H9 (cell line): ENCODE measurements around the gene SNUPN. TPM values are rescaled to one million over a fixed set of nuclear protein-coding genes. Genes with fewer than 3 reads are reported as not detected.

Experiments
- DNase-seq: peaks from one replicate; pipeline ENCODE4 v3.0.0-alpha.2; 2017
- H2AFZ ChIP-seq: one replicate; pipeline ENCODE4 v1.6.1; 2013; ENCODE audit warnings: mild to moderate bottlenecking, low read length, control low read depth, moderate library complexity
- H2AK5ac ChIP-seq: 2 replicates; pipeline ENCODE4 v1.6.1; 2013; ENCODE audit warnings: low read length, control low read depth, mixed read lengths; ENCODE audit not compliant: insufficient read length
- H2BK120ac ChIP-seq: one replicate; pipeline ENCODE4 v1.6.1; 2013; ENCODE audit warnings: low read depth, mild to moderate bottlenecking, low read length, control low read depth, inconsistent platforms; ENCODE audit not compliant: poor library complexity, severe bottlenecking
- H2BK12ac ChIP-seq: 2 replicates; pipeline ENCODE4 v1.6.1; 2013; ENCODE audit warnings: low read length, control low read depth, mixed read lengths, low read depth; ENCODE audit not compliant: insufficient read length
- H2BK15ac ChIP-seq: 2 replicates; pipeline ENCODE4 v1.6.1; 2013; ENCODE audit warnings: low read depth, low read length, control low read depth
- H2BK20ac ChIP-seq: one replicate; pipeline ENCODE4 v1.6.1; 2013; ENCODE audit warnings: low read depth, mild to moderate bottlenecking, low read length, control low read depth, inconsistent platforms; ENCODE audit not compliant: poor library complexity, severe bottlenecking
- H2BK5ac ChIP-seq: 2 replicates; pipeline ENCODE4 v1.6.1; 2013; ENCODE audit warnings: low read length, control low read depth, mixed read lengths; ENCODE audit not compliant: insufficient read length
- H3K14ac ChIP-seq: 2 replicates; pipeline ENCODE4 v1.6.1; 2013; ENCODE audit warnings: low read length, control low read depth; ENCODE audit not compliant: insufficient read depth
- H3K18ac ChIP-seq: 2 replicates; pipeline ENCODE4 v1.6.1; 2013; ENCODE audit warnings: low read depth, mild to moderate bottlenecking, mixed read lengths, low read length, control low read depth; ENCODE audit not compliant: insufficient read length
- H3K23ac ChIP-seq: 2 replicates; pipeline ENCODE4 v1.6.1; 2013; ENCODE audit warnings: low read length, control low read depth, mixed read lengths, low read depth; ENCODE audit not compliant: insufficient read length
- H3K23me2 ChIP-seq: 2 replicates; pipeline ENCODE4 v1.6.1; 2013; ENCODE audit warnings: low read depth, mild to moderate bottlenecking, mixed read lengths, low read length, control low read depth; ENCODE audit not compliant: insufficient read length, poor library complexity, severe bottlenecking
- H3K27ac ChIP-seq: 2 replicates; pipeline ENCODE4 v1.5.1; 2013; ENCODE audit warnings: low read length, control low read depth, mixed read lengths, low read depth; ENCODE audit not compliant: insufficient read length
- H3K27me3 ChIP-seq: 2 replicates; pipeline ENCODE4 v1.6.1; 2013; ENCODE audit warnings: low read length, control low read depth, inconsistent platforms; ENCODE audit not compliant: insufficient read depth
- H3K4ac ChIP-seq: 2 replicates; pipeline ENCODE4 v1.6.1; 2013; ENCODE audit warnings: low read depth, mild to moderate bottlenecking, control low read depth, inconsistent platforms, low read length, moderate library complexity
- H3K4me1 ChIP-seq: 2 replicates; pipeline ENCODE4 v1.6.1; 2013; ENCODE audit warnings: low read length, control low read depth, inconsistent platforms; ENCODE audit not compliant: insufficient read depth
- H3K4me2 ChIP-seq: 2 replicates; pipeline ENCODE4 v1.6.1; 2013; ENCODE audit warnings: low read length, control low read depth, mixed read lengths; ENCODE audit not compliant: insufficient read length, insufficient read depth
- H3K56ac ChIP-seq: 2 replicates; pipeline ENCODE4 v1.6.1; 2013; ENCODE audit warnings: low read depth, mild to moderate bottlenecking, mixed read lengths, low read length, control low read depth; ENCODE audit not compliant: insufficient read length
- H3K79me1 ChIP-seq: 2 replicates; pipeline ENCODE4 v1.6.1; 2013; ENCODE audit warnings: low read depth, mild to moderate bottlenecking, moderate library complexity, low read length, control low read depth, inconsistent platforms; ENCODE audit not compliant: insufficient read depth, poor library complexity, severe bottlenecking
- H3K79me2 ChIP-seq: 2 replicates; pipeline ENCODE4 v1.6.1; 2013; ENCODE audit warnings: low read length, control low read depth, inconsistent platforms; ENCODE audit not compliant: insufficient read depth
- H3K9ac ChIP-seq: 2 replicates; pipeline ENCODE4 v1.6.1; 2013; ENCODE audit warnings: low read length, control low read depth, mixed read lengths; ENCODE audit not compliant: insufficient read length; ENCODE audit errors: extremely low read depth
- H3K9me3 ChIP-seq: one replicate; pipeline ENCODE4 v1.6.1; 2013; ENCODE audit warnings: low read depth, low read length, inconsistent platforms; ENCODE audit not compliant: control insufficient read depth
- H3T11ph ChIP-seq: one replicate; pipeline ENCODE4 v1.6.1; 2013; ENCODE audit warnings: mild to moderate bottlenecking, low read length, control low read depth, inconsistent platforms
- H4K20me1 ChIP-seq: one replicate; pipeline ENCODE4 v1.6.1; 2013; ENCODE audit not compliant: control insufficient read depth, insufficient read length, insufficient read depth
- H4K5ac ChIP-seq: 2 replicates; pipeline ENCODE4 v1.6.1; 2013; ENCODE audit warnings: low read depth, mild to moderate bottlenecking, mixed read lengths, low read length, control low read depth; ENCODE audit not compliant: insufficient read length
- H4K8ac ChIP-seq: replicated peaks from 2 replicates; pipeline ENCODE4 v1.6.1; 2013; ENCODE audit warnings: low read length, control low read depth, mixed read lengths, low read depth; ENCODE audit not compliant: insufficient read length
- H4K91ac ChIP-seq: 2 replicates; pipeline ENCODE4 v1.6.1; 2013; ENCODE audit warnings: low read depth, mild to moderate bottlenecking, moderate library complexity, mixed read lengths, low read length, control low read depth; ENCODE audit not compliant: insufficient read length
- H3K27ac Mint-ChIP-seq, 3 experiments: 2 replicates in 2 of 3; 3 replicates in 1 of 3; pipeline ENCODE4 v1.8.0; 2020 to 2021; ENCODE audit warnings: mixed read lengths in 3 of 3, mild to moderate bottlenecking in 1 of 3, moderate library complexity in 1 of 3
- H3K27me3 Mint-ChIP-seq: 2 replicates; pipeline ENCODE4 v1.8.0; 2021; ENCODE audit warnings: low read depth, mild to moderate bottlenecking, moderate library complexity, mixed read lengths
- H3K36me3 Mint-ChIP-seq, 3 experiments: 2 replicates in 2 of 3; 3 replicates in 1 of 3; pipeline ENCODE4 v1.8.0; 2020 to 2021; ENCODE audit warnings: low read depth in 3 of 3, mixed read lengths in 3 of 3; ENCODE audit not compliant: insufficient read depth in 1 of 3
- H3K4me1 Mint-ChIP-seq, 2 experiments: 2 replicates each; pipeline ENCODE4 v1.8.0; 2020; ENCODE audit warnings: mixed read lengths in 2 of 2
- H3K4me3 Mint-ChIP-seq, 2 experiments: 2 replicates in 1 of 2; 3 replicates in 1 of 2; pipeline ENCODE4 v1.8.0; 2020 to 2021; ENCODE audit warnings: mild to moderate bottlenecking in 2 of 2, mixed read lengths in 2 of 2, moderate library complexity in 1 of 2
- H3K9me3 Mint-ChIP-seq, 2 experiments: 2 replicates in 1 of 2; 3 replicates in 1 of 2; pipeline ENCODE4 v1.8.0; 2020; ENCODE audit warnings: mild to moderate bottlenecking in 2 of 2, mixed read lengths in 2 of 2, moderate library complexity in 1 of 2
- CTCF ChIP-seq: fragments of 200-600 bp; sonication (generic); conservative IDR thresholded peaks from 3 replicates; pipeline ENCODE4 v1.8.0; 2021; ENCODE audit warnings: antibody characterized with exemption, mild to moderate bottlenecking
- WGBS: extraction: QIAGEN DNeasy Blood & Tissue Kit; methylation state at CpG from one replicate; pipeline ENCODE4 v1.1.7; 2013; ENCODE audit warnings: missing lambda C conversion rate, low lambda C conversion rate, mixed read lengths; ENCODE audit not compliant: insufficient read length; ENCODE audit errors: extremely low coverage; 5-methylcytosine and 5-hydroxymethylcytosine counted together
- total RNA-seq: library from RNA; stranded (reverse); gene quantifications from 2 replicates; pipeline ENCODE4 v1.2.1, GENCODE V29; 2021

Gene SNUPN
- total RNA-seq, 1 experiment from 2014 or later: 32.7 TPM

GRCh38 chr15:75622505-75622904 is 3.0 kb downstream of the SNUPN start:
- Histone ChIP-seq H2BK12ac (no peak overlapping the region), H3K23me2 (peaks cover 7% of the 10 kb centered on the region), H3K9me3 (no peaks in the 10 kb centered on the region), H3K14ac (no peak overlapping the region), H2AFZ (no peak overlapping the region), H4K20me1 (no peaks in the 10 kb centered on the region), H2BK5ac (no peak overlapping the region), H4K91ac (no peak overlapping the region), H3K4ac (no peak overlapping the region), H3K4me2 (no peak overlapping the region), H3K56ac (no peak overlapping the region), H3K79me1 (no peaks in the 10 kb centered on the region), H3K27ac (no peak overlapping the region), H2BK120ac (no peak overlapping the region), H2BK20ac (no peak overlapping the region), H3T11ph (no peak overlapping the region), H4K5ac (no peak overlapping the region), H3K18ac (no peak overlapping the region), H2BK15ac (no peak overlapping the region), H2AK5ac (no peak overlapping the region), H3K79me2 (no peaks in the 10 kb centered on the region), H4K8ac (no peak overlapping the region), H3K4me1 (no peaks in the 10 kb centered on the region), H3K9ac (no peak overlapping the region), H3K23ac (no peak overlapping the region), H3K27me3 (no peaks in the 10 kb centered on the region)
- TF ChIP-seq CTCF: no peak
- no peak overlapping the region for H3K27ac Mint-ChIP-seq
- H3K27me3 Mint-ChIP-seq: no peaks in the 10 kb centered on the region
- H3K9me3 Mint-ChIP-seq: no peaks in the 10 kb centered on the region
- H3K4me1 Mint-ChIP-seq: peaks cover 8 to 11% of the 10 kb centered on the region in 2 experiments; a peak in 3 of 4 replicates
- peaks cover 2 to 22% (median 19%) of the 10 kb centered on the region in 3 experiments; a peak in 6 of 7 replicates for H3K36me3 Mint-ChIP-seq
- WGBS: no CpG with 5 or more reads among the region's 2 CpGs
- no peak for DNase-seq
- H3K4me3 Mint-ChIP-seq: no peak overlapping the region
